Neural cell (in vitro differentiated cells): Measurements from ENCODE around the gene E2F3. TPM values are rescaled to one million over a fixed set of nuclear protein-coding genes. Genes with fewer than 3 reads are reported as not detected.

Experiments used
- H2AFZ ChIP-seq: fragments of 200-600, 300-800 bp; sonication (generic), shearing (Covaris generic); 2 replicates; pipeline ENCODE4 v1.6.0; 2014; ENCODE audit warnings: low read depth, mild to moderate bottlenecking, antibody characterized with exemption, low read length, moderate library complexity
- H3F3A ChIP-seq: fragments of 200-600 bp; shearing (Covaris generic); 2 replicates; pipeline ENCODE4 v1.6.1; 2016; ENCODE audit warnings: mild to moderate bottlenecking, moderate library complexity, mixed read lengths, antibody characterized with exemption, low read length; ENCODE audit not compliant: insufficient read depth, poor library complexity, severe bottlenecking
- H3K27ac ChIP-seq: fragments of 200-600, 300-800 bp; sonication (generic), shearing (Covaris generic); 2 replicates; pipeline ENCODE4 v1.5.1; 2014; ENCODE audit warnings: mild to moderate bottlenecking, low read length, moderate library complexity
- H3K27me3 ChIP-seq: fragments of 300-800, 200-600 bp; sonication (generic), shearing (Covaris generic); 2 replicates; pipeline ENCODE4 v1.6.0; 2014; ENCODE audit warnings: mild to moderate bottlenecking, low read depth, low read length, moderate library complexity; ENCODE audit not compliant: insufficient read depth
- H3K36me3 ChIP-seq: fragments of 300-800, 200-600 bp; sonication (generic), shearing (Covaris generic); 2 replicates; pipeline ENCODE4 v1.5.1; 2014; ENCODE audit warnings: mild to moderate bottlenecking, antibody characterized with exemption, low read length, moderate library complexity; ENCODE audit not compliant: insufficient read depth
- H3K4me2 ChIP-seq: fragments of 300-800, 200-600 bp; sonication (generic), shearing (Covaris generic); 2 replicates; pipeline ENCODE4 v1.6.0; 2014; ENCODE audit warnings: mild to moderate bottlenecking, low read length
- H3K4me3 ChIP-seq: fragments of 300-800, 200-600 bp; sonication (generic), shearing (Covaris generic); 2 replicates; pipeline ENCODE4 v1.5.1; 2014; ENCODE audit warnings: mild to moderate bottlenecking, low read length, moderate library complexity
- H3K79me2 ChIP-seq: fragments of 200-600 bp; shearing (Covaris generic); replicated peaks from 2 replicates; pipeline ENCODE4 v1.6.0; 2014; ENCODE audit warnings: mild to moderate bottlenecking, low read length, moderate library complexity; ENCODE audit not compliant: insufficient read depth
- H3K9ac ChIP-seq: fragments of 300-800, 200-600 bp; sonication (generic), shearing (Covaris generic); 2 replicates; pipeline ENCODE4 v1.6.1; 2016; ENCODE audit warnings: mild to moderate bottlenecking, low read length, mixed read lengths
- H3K9me2 ChIP-seq: fragments of 200-600 bp; shearing (Covaris generic); 2 replicates; pipeline ENCODE4 v1.6.1; 2016; ENCODE audit warnings: mild to moderate bottlenecking, low read length, mixed read lengths; ENCODE audit not compliant: insufficient read depth
- H3K9me3 ChIP-seq: fragments of 200-600, 300-800 bp; sonication (generic), shearing (Covaris generic); 2 replicates; pipeline ENCODE4 v1.6.1; 2016; ENCODE audit warnings: mild to moderate bottlenecking, mixed run types, low read length, moderate library complexity, mixed read lengths
- H4K20me1 ChIP-seq: fragments of 200-600 bp; shearing (Covaris generic); 2 replicates; pipeline ENCODE4 v1.6.1; 2016; ENCODE audit warnings: mild to moderate bottlenecking, mixed run types; ENCODE audit not compliant: insufficient read depth
- CTCF ChIP-seq: fragments of 450-650 bp; IDR thresholded peaks from 2 replicates; pipeline ENCODE4 v1.5.1; 2014; ENCODE audit warnings: antibody characterized with exemption, mild to moderate bottlenecking, moderate library complexity; ENCODE audit not compliant: poor library complexity, severe bottlenecking
- EP300 ChIP-seq: fragments of 450-650 bp; conservative IDR thresholded peaks from 2 replicates; pipeline ENCODE4 v1.6.1; 2014; ENCODE audit warnings: antibody characterized with exemption, mild to moderate bottlenecking, moderate library complexity; ENCODE audit not compliant: poor library complexity, severe bottlenecking
- POLR2AphosphoS5 ChIP-seq: IDR thresholded peaks from 2 replicates; pipeline ENCODE4 v1.6.1; 2012
- RAD21 ChIP-seq: fragments of 450-650 bp; conservative IDR thresholded peaks from 2 replicates; pipeline ENCODE4 v1.6.1; 2014; ENCODE audit warnings: antibody characterized with exemption, mild to moderate bottlenecking, moderate library complexity
- SMC3 ChIP-seq: fragments of 450-650 bp; conservative IDR thresholded peaks from 2 replicates; pipeline ENCODE4 v1.6.1; 2014; ENCODE audit warnings: antibody characterized with exemption, mild to moderate bottlenecking, moderate library complexity; ENCODE audit not compliant: poor library complexity
- polyA plus RNA-seq: library from polyadenylated mRNA; depleted of rRNA; stranded (reverse); fragments of >200 nt; gene quantifications from 2 replicates; pipeline ENCODE4 v1.2.3, GENCODE V29; 2014
- TF ChIP-seq, protein P1 (sequence below): IDR thresholded peaks from 2 replicates; pipeline ENCODE4 v1.6.1; 2012; ENCODE audit warnings: borderline replicate concordance

The E2F3 gene
- polyA plus RNA-seq, 1 donor from 2014 or later: 4.8 TPM

GRCh38 chr6:20404641-20405032, 3.0 kb downstream of the E2F3 start:
- TF ChIP-seq EP300 (no peak), SMC3 (peak; percentile 67), RAD21 (peak; percentile 61), POLR2AphosphoS5 (no peak), CTCF (peak; percentile 70)
- Histone ChIP-seq H3K36me3 (no peaks in the 10 kb centered on the region), H2AFZ (peak overlapping the region; percentile 46), H3K9me3 (no peaks in the 10 kb centered on the region), H3K9ac (peak overlapping the region; percentile 68), H3K27me3 (no peaks in the 10 kb centered on the region), H3K27ac (no peak overlapping the region), H3K4me3 (peak overlapping the region; percentile 74), H3K9me2 (no peaks in the 10 kb centered on the region), H3K4me2 (peak overlapping the region; percentile 96), H3F3A (no peaks in the 10 kb centered on the region), H3K79me2 (peaks cover 38% of the 10 kb centered on the region), H4K20me1 (no peaks in the 10 kb centered on the region)

DNA sequence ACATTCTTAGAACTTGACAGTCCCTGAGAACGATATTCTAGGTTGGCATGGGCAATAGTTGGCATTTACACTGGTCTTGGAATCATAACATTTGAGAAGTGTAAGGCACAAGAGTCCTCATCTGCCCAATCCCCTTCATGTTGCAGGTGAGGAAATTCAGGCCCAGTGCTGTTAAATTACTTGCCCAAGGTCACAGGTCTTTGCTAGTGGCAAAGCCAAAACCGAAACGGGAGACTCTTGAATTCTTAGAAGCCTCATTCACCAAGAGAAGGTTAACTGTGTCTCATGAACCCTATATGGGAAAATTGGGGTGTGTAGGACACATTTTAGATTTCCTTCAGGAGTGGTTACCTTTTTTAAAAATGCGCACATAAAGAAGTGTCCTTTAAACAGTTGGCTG, 7.2 kb downstream of the E2F3 start:
- no peaks in the 10 kb centered on the region for H4K20me1 ChIP-seq
- peaks cover 74% of the 10 kb centered on the region for H3K79me2 ChIP-seq
- H3K9me3 ChIP-seq: no peaks in the 10 kb centered on the region
- no peaks in the 10 kb centered on the region for H3K27me3 ChIP-seq
- no peak overlapping the region for H3K4me3 ChIP-seq
- H3K9me2 ChIP-seq: no peaks in the 10 kb centered on the region
- no peak for TF ChIP-seq SMC3
- TF ChIP-seq, protein P1, sequence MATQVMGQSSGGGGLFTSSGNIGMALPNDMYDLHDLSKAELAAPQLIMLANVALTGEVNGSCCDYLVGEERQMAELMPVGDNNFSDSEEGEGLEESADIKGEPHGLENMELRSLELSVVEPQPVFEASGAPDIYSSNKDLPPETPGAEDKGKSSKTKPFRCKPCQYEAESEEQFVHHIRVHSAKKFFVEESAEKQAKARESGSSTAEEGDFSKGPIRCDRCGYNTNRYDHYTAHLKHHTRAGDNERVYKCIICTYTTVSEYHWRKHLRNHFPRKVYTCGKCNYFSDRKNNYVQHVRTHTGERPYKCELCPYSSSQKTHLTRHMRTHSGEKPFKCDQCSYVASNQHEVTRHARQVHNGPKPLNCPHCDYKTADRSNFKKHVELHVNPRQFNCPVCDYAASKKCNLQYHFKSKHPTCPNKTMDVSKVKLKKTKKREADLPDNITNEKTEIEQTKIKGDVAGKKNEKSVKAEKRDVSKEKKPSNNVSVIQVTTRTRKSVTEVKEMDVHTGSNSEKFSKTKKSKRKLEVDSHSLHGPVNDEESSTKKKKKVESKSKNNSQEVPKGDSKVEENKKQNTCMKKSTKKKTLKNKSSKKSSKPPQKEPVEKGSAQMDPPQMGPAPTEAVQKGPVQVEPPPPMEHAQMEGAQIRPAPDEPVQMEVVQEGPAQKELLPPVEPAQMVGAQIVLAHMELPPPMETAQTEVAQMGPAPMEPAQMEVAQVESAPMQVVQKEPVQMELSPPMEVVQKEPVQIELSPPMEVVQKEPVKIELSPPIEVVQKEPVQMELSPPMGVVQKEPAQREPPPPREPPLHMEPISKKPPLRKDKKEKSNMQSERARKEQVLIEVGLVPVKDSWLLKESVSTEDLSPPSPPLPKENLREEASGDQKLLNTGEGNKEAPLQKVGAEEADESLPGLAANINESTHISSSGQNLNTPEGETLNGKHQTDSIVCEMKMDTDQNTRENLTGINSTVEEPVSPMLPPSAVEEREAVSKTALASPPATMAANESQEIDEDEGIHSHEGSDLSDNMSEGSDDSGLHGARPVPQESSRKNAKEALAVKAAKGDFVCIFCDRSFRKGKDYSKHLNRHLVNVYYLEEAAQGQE: no peak
- no peaks in the 10 kb centered on the region for H3K36me3 ChIP-seq
- H3K4me2 ChIP-seq: no peak overlapping the region
- H3F3A ChIP-seq: no peaks in the 10 kb centered on the region
- no peak overlapping the region for H3K27ac ChIP-seq
- no peak overlapping the region for H2AFZ ChIP-seq
- H3K9ac ChIP-seq: no peak overlapping the region

DNA sequence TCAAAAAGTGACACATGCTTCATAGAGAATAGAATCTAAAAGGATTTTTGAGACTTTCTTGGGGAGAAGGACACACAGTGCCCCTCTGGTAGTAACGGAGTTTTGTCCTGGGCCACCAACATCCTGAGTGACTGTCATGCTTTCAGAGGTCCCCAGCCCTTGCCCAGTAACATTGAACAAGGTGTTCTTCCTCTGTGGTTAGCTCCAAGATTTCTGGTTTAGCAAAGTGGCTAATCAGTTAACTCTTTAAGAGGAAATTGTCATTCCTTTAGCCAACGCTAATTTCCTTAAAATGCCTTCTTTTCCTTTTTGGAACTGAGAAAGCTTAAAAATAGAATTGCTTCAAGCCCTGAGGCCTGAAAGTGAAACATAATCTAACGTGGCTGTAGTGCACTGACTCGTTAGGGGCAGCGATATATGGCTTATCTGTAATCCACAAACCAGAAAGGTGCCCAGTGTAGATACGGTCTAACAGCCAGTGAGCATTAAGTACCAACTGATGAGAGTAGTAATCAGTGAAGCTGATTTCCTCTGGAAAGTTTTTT, 7.8 kb downstream of the E2F3 start:
- no peaks in the 10 kb centered on the region for H4K20me1 ChIP-seq

More for the DNA sequence above, 7.8 kb downstream of the E2F3 start:
- H2AFZ ChIP-seq: no peak overlapping the region
- no peak overlapping the region for H3K27ac ChIP-seq
- no peaks in the 10 kb centered on the region for H3K9me2 ChIP-seq
- no peaks in the 10 kb centered on the region for H3K36me3 ChIP-seq
- no peak overlapping the region for H3K9ac ChIP-seq
- no peak overlapping the region for H3K4me3 ChIP-seq
- H3K79me2 ChIP-seq: peaks cover 80% of the 10 kb centered on the region
- no peaks in the 10 kb centered on the region for H3K9me3 ChIP-seq
- no peaks in the 10 kb centered on the region for H3K27me3 ChIP-seq
- no peak overlapping the region for H3K4me2 ChIP-seq
- TF ChIP-seq EP300: no peak
- TF ChIP-seq SMC3: no peak
- H3F3A ChIP-seq: no peaks in the 10 kb centered on the region
